ENCODE data around the gene CGB7.

GRCh38 chr19:49020342-49020741, 37.2 kb downstream of the CGB7 start:
- TF ChIP-seq CTCF (IDR thresholded peaks at IDR 0.05; ENCODE audit: insufficient read depth, low read depth, low read length) = no peak
- TF ChIP-seq EZH2 (IDR thresholded peaks at IDR 0.05; ENCODE audit: insufficient read depth, low read length) = no peak

Measured in astrocyte (in vitro differentiated cells and primary cell).